A549 (cell line): ENCODE data around the gene AKAP8L. TPM values are rescaled to one million over a fixed set of nuclear protein-coding genes. Genes with fewer than 3 reads are reported as not detected.
"Not testable (repeated sequence)": the region's sequence is repeated elsewhere in the genome, so short reads cannot be mapped to it uniquely, and the experiment has no call there.

Source experiments
- ATAC-seq, 2 experiments: fragments of 200-7000 bp in 1 of 2; fragments of >200 bp in 1 of 2; cut with Nextera tagmentation in 1 of 2; cut with Tn5 transposase in 1 of 2; 3 replicates each; pipeline versions ENCODE4 v1.8.0 to v1.9.1; 2018 to 2020; ENCODE audit warnings: mild to moderate bottlenecking in 1 of 2, moderate library complexity in 1 of 2
- CTCF ChIA-PET: fragments of 300-600 bp; sonication (Branson Sonifier 250); formaldehyde crosslinking; extraction: SDS; loops from one replicate; lab custom pipeline; 2021; ENCODE audit warnings: antibody characterized with exemption, inconsistent platforms; lab: Yijun Ruan, JAX
- POLR2A ChIA-PET: fragments of 350-600 bp; formaldehyde crosslinking; extraction: SDS; loops from one replicate; lab custom pipeline; 2021; ENCODE audit warnings: antibody characterized with exemption, inconsistent platforms; lab: Yijun Ruan, JAX
- DNase-seq, 2 experiments: peaks; one replicate each; pipeline versions ENCODE4 v3.0.0 to v3.0.0-alpha.2; 2011 to 2016; ENCODE audit warnings: low read depth in 1 of 2, low spot score in 1 of 2
- FAIRE-seq: peaks from 2 replicates; lab custom pipeline; 2011; peaks lifted over from hg19 to GRCh38; lab: Jason Lieb, UNC
- H3K27ac ChIP-seq, 2 experiments: fragments of >200 bp; sonication (Bioruptor Twin); formaldehyde crosslinking; 3 replicates each; pipeline ENCODE4 v1.5.1; 2016 to 2017
- H3K4me1 ChIP-seq: fragments of >200 bp; sonication (Bioruptor Twin); formaldehyde crosslinking; 3 replicates; pipeline ENCODE4 v1.6.1; 2016
- H3K4me2 ChIP-seq: fragments of >200 bp; sonication (Bioruptor Twin); formaldehyde crosslinking; 3 replicates; pipeline ENCODE4 v1.6.1; 2016
- H3K4me3 ChIP-seq: fragments of >200 bp; sonication (Bioruptor Twin); formaldehyde crosslinking; 3 replicates; pipeline ENCODE4 v1.5.1; 2016
- H3K9me3 ChIP-seq: fragments of >200 bp; sonication (Bioruptor Twin); formaldehyde crosslinking; 3 replicates; pipeline ENCODE4 v1.6.1; 2016
- CBX8 ChIP-seq: fragments of 200-600 bp; sonication (generic); IDR thresholded peaks from 2 replicates; pipeline ENCODE4 v1.6.1; 2016
- CHD4 ChIP-seq: fragments of 200-600 bp; sonication (generic); IDR thresholded peaks from 2 replicates; pipeline ENCODE4 v1.6.1; 2016; ENCODE audit warnings: antibody characterized with exemption, mild to moderate bottlenecking, borderline replicate concordance
- EHMT2 ChIP-seq: fragments of 200-600 bp; sonication (generic); IDR thresholded peaks from 2 replicates; pipeline ENCODE4 v1.6.1; 2016; ENCODE audit warnings: antibody characterized with exemption, low read depth, mild to moderate bottlenecking, moderate library complexity
- EP300 ChIP-seq, 2 experiments: fragments of >200 bp; sonication (Bioruptor Twin); formaldehyde crosslinking; IDR thresholded peaks; 2 replicates in 1 of 2; 3 replicates in 1 of 2; pipeline ENCODE4 v1.6.1; 2016 to 2017
- FOSL2 ChIP-seq, 2 experiments: fragments of 450-650 bp in 1 of 2; fragments of >200 bp in 1 of 2; sonication (Bioruptor Twin) in 1 of 2; formaldehyde crosslinking; IDR thresholded peaks; 2 replicates each; pipeline versions ENCODE4 v1.5.0 to v1.6.1; 2016 to 2020; ENCODE audit warnings: mild to moderate bottlenecking in 1 of 2, moderate library complexity in 1 of 2
- FOXS1 ChIP-seq: fragments of 250-450 bp; sonication (Bioruptor Pico); IDR thresholded peaks from 2 replicates; pipeline ENCODE4 v1.5.0; 2020; ENCODE audit warnings: mild to moderate bottlenecking, moderate library complexity
- GATA3 ChIP-seq: IDR thresholded peaks from 2 replicates; pipeline ENCODE4 v1.6.1; 2012; ENCODE audit warnings: borderline replicate concordance
- HDAC2 ChIP-seq: fragments of 200-600 bp; sonication (generic); IDR thresholded peaks from 2 replicates; pipeline ENCODE4 v1.6.1; 2016
- HOXA7 ChIP-seq: fragments of 250-450 bp; sonication (Bioruptor Pico); IDR thresholded peaks from 2 replicates; pipeline ENCODE4 v1.5.0; 2020; ENCODE audit warnings: mild to moderate bottlenecking, moderate library complexity
- HOXB13 ChIP-seq: fragments of 250-450 bp; sonication (Bioruptor Pico); IDR thresholded peaks from 2 replicates; pipeline ENCODE4 v1.5.0; 2020; ENCODE audit warnings: low read depth, mild to moderate bottlenecking, moderate library complexity
- JUN ChIP-seq, 2 experiments: fragments of >200 bp; sonication (Bioruptor Twin); formaldehyde crosslinking; IDR thresholded peaks; 2 replicates in 1 of 2; 3 replicates in 1 of 2; pipeline ENCODE4 v1.6.1; 2016 to 2017
- JUNB ChIP-seq: fragments of >200 bp; sonication (Bioruptor Twin); formaldehyde crosslinking; IDR thresholded peaks from 2 replicates; pipeline ENCODE4 v1.6.1; 2016
- MAFK ChIP-seq: fragments of 450-650 bp; IDR thresholded peaks from 2 replicates; pipeline ENCODE4 v1.6.1; 2014; ENCODE audit not compliant: partially characterized antibody
- NR3C1 ChIP-seq: fragments of >200 bp; sonication (Bioruptor Twin); formaldehyde crosslinking; IDR thresholded peaks from 3 replicates; pipeline ENCODE4 v1.6.1; 2017
- PHF8 ChIP-seq: fragments of 200-600 bp; sonication (generic); IDR thresholded peaks from 2 replicates; pipeline ENCODE4 v1.6.1; 2016; ENCODE audit warnings: low read depth, mild to moderate bottlenecking, antibody characterized with exemption, moderate library complexity, borderline replicate concordance
- POLR2AphosphoS2 ChIP-seq: conservative IDR thresholded peaks from 2 replicates; pipeline ENCODE4 v1.6.1; 2012; ENCODE audit warnings: low read length, improper control_type of control experiment, inconsistent platforms
- RAD21 ChIP-seq, 2 experiments: fragments of >200 bp in 1 of 2; sonication (Bioruptor Twin) in 1 of 2; formaldehyde crosslinking in 1 of 2; IDR thresholded peaks in 1 of 2; conservative IDR thresholded peaks in 1 of 2; 2 replicates in 1 of 2; 3 replicates in 1 of 2; pipeline ENCODE4 v1.6.1; 2012 to 2018; ENCODE audit warnings: inconsistent platforms in 1 of 2
- RCOR1 ChIP-seq: fragments of 150-350 bp; IDR thresholded peaks from 2 replicates; pipeline ENCODE4 v1.6.1; 2014; ENCODE audit warnings: antibody characterized with exemption, low read length, low read depth
- RFX5 ChIP-seq: fragments of 450-650 bp; IDR thresholded peaks from 2 replicates; pipeline ENCODE4 v1.7.1; 2014; ENCODE audit warnings: antibody characterized with exemption, mild to moderate bottlenecking, moderate library complexity
- TFCP2L1 ChIP-seq: fragments of 250-450 bp; sonication (Bioruptor Pico); IDR thresholded peaks from 2 replicates; pipeline ENCODE4 v1.5.0; 2021; ENCODE audit warnings: mild to moderate bottlenecking
- TP53 ChIP-seq: fragments of 250-450 bp; sonication (Bioruptor Pico); IDR thresholded peaks from 2 replicates; pipeline ENCODE4 v1.5.0; 2021; ENCODE audit warnings: mild to moderate bottlenecking, moderate library complexity
- ZC3H11A ChIP-seq: fragments of 450-650 bp; IDR thresholded peaks from 2 replicates; pipeline ENCODE4 v1.6.1; 2014; ENCODE audit warnings: antibody characterized with exemption, mild to moderate bottlenecking
- WGBS: methylation state at CpG from one replicate; pipeline ENCODE4 v1.1.6; 2017; ENCODE audit errors: missing lambda C conversion rate; 5-methylcytosine and 5-hydroxymethylcytosine counted together
- polyA plus RNA-seq, 4 experiments: library from polyadenylated mRNA; depleted of rRNA in 3 of 4; stranded (reverse); fragments of >200 nt; fragmentation: RNase III in 1 of 4; extraction: RNeasy Plus Mini Kit Qiagen cat#74134 plus additional on column Dnase treatment in 1 of 4; gene quantifications; 2 replicates in 3 of 4; 3 replicates in 1 of 4; pipeline ENCODE4 v1.2.3, GENCODE V29; 2011 to 2017
- TF ChIP-seq, protein P1 (sequence below): fragments of >200 bp; sonication (Bioruptor Twin); formaldehyde crosslinking; IDR thresholded peaks from 2 replicates; pipeline ENCODE4 v1.6.1; 2016
- TF ChIP-seq, protein P2 (sequence below): IDR thresholded peaks from 2 replicates; pipeline ENCODE4 v1.6.1; 2012
- TF ChIP-seq, protein P3 (sequence below): IDR thresholded peaks from 2 replicates; pipeline ENCODE4 v1.6.1; 2012; ENCODE audit warnings: low read depth, borderline replicate concordance
- TF ChIP-seq, protein P4 (sequence below): fragments of 150-350 bp; IDR thresholded peaks from 2 replicates; pipeline ENCODE4 v1.6.1; 2014; ENCODE audit warnings: low read depth, mild to moderate bottlenecking, low read length

Gene AKAP8L
- polyA plus RNA-seq, 2 of the 4 experiments (the other 2 are of a cell fraction): 28.4 to 42.9 TPM

DNA sequence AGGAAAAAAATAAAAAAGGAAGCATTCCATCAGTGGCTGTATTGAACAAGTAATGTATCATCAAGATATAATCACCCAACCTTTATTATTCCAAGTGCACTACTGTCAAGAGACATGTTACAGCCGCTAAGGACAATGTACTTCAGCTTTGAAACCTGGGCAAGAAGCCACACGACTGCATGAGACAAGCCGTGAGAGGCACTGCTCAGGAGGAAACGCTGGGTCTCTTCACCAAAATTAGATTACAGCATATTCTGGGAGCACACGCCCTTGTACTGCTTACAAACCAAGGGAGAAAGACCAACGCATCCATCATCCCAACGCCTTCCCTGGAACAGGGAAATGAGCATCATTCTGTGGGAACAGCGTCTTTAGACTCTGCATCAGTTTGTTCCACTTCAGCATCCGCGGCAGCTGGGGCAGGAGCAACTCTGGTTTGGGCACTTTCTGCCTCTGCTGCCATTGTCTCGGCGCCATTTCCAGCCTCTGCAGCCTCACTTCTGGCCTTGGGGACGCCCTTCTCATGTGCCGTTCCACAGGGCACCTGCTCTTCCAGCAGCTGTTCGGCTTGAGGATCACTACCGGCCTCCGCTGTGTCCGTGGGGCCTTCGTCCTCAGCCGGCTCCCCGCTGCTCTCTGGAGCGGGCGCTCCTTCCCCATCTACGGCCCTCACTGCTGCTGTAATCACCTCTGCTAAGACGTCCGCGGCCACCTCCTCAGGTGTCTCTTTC lies 64.1 kb downstream of the AKAP8L start (continued):
- TF ChIP-seq, protein P1, sequence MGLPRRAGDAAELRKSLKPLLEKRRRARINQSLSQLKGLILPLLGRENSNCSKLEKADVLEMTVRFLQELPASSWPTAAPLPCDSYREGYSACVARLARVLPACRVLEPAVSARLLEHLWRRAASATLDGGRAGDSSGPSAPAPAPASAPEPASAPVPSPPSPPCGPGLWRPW: no peak
- TF ChIP-seq NR3C1: no peak
- no peak for TF ChIP-seq MAFK
- TF ChIP-seq POLR2AphosphoS2: no peak

DNA sequence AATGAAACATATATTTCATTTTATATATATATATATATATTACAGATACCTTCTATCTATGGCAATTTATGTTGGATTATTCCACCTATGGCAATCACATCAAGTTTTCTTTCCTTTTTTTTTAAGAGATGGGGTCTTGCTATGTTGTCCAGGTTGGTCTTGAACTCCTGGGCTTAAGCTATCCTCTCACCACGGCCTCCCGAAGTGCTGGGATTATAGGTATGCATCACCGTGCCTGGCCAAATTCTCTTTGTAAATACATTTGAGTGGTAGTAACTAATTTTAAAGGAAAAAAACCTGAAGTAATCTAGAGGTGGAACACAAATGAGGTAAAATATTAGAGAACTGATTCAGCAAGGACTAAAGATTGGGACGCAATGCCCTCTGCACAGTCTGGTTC lies 64.9 kb downstream of the AKAP8L start:
- Histone ChIP-seq H3K4me2 (no peak overlapping the region), H3K9me3 (no peaks in the 10 kb centered on the region), H3K27ac (no peak overlapping the region), H3K4me3 (no peak overlapping the region), H3K4me1 (peaks cover 4% of the 10 kb centered on the region)
- TF ChIP-seq EP300 (IDR thresholded peaks at IDR 0.05) (no peak), HOXB13 (CRISPR knock-in tag) (no peak), POLR2AphosphoS2 (no peak), GATA3 (no peak), JUNB (no peak), JUN (IDR thresholded peaks at IDR 0.05) (no peak), MAFK (no peak), CBX8 (no peak), HDAC2 (no peak), RAD21 (conservative IDR thresholded peaks at IDR 0.05 in 1 of 2, IDR thresholded peaks at IDR 0.05 in 1 of 2) (no peak), EHMT2 (no peak), TFCP2L1 (CRISPR knock-in tag) (no peak), CHD4 (no peak)
- TF ChIP-seq, protein P2, sequence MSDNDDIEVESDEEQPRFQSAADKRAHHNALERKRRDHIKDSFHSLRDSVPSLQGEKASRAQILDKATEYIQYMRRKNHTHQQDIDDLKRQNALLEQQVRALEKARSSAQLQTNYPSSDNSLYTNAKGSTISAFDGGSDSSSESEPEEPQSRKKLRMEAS: no peak
- TF ChIP-seq, protein P3, sequence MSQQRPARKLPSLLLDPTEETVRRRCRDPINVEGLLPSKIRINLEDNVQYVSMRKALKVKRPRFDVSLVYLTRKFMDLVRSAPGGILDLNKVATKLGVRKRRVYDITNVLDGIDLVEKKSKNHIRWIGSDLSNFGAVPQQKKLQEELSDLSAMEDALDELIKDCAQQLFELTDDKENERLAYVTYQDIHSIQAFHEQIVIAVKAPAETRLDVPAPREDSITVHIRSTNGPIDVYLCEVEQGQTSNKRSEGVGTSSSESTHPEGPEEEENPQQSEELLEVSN: no peak
- CTCF ChIA-PET: interaction anchor here (0.6 kb wide), 1 partner anchor 1280 kb away, joined by 3 read pairs; no protein-coding TSS in a partner anchor
- ATAC-seq: no peak
- DNase-seq: no peak
- no peak for FAIRE-seq
- POLR2A ChIA-PET: no interaction called here
- WGBS: 96% methylated on average over 4 of the region's 4 CpGs

DNA sequence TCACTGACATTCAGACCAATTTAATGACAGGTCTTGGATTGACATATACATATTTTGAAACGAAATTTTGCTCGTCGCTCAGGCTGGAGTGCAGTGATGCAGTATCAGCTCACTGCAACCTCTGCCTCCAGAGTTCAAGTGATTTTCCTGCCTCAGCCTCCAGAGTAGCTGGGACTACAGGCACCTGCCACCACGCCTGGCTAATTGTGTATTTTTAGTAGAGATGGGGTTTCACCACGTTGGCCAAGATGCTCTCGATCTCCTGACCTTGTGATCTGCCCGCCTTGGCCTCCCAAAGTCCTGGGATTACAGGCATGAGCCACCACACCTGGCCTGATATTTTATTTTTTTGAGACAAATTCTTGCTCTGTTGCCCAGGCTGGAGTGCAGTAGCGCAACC lies 66.3 kb downstream of the AKAP8L start:
- H3K27ac ChIP-seq, H3K4me1 ChIP-seq, CTCF ChIA-PET, DNase-seq, FAIRE-seq, ATAC-seq, H3K4me2 ChIP-seq, H3K9me3 ChIP-seq, H3K4me3 ChIP-seq: not testable (repeated sequence)
- POLR2A ChIA-PET: interaction anchor here (1.7 kb wide), 1 partner anchor 26 kb away, joined by 3 read pairs; no protein-coding TSS in a partner anchor
- WGBS: 89% methylated on average over 8 of the region's 8 CpGs

DNA sequence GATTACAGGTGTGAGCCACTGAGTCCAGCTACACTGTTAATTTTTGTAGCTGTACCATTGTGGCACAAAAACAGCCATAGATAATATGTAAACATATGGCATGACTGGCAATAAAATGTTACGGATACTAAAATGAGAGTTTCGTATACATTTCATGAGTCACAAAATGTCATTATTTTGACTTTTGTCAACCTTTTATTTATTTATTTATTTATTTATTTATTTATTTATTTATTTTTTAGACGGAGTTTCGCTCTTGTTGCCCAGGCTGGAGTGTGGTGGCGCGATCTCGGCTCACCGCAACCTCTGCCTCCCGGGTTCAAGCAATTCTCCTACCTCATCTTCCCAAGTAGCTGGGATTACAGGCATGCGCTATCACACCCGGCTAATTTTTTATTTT lies 77.5 kb downstream of the AKAP8L start:
- H3K4me1 ChIP-seq: not testable (repeated sequence)
- peak; percentile 77 for TF ChIP-seq ZC3H11A

DNA sequence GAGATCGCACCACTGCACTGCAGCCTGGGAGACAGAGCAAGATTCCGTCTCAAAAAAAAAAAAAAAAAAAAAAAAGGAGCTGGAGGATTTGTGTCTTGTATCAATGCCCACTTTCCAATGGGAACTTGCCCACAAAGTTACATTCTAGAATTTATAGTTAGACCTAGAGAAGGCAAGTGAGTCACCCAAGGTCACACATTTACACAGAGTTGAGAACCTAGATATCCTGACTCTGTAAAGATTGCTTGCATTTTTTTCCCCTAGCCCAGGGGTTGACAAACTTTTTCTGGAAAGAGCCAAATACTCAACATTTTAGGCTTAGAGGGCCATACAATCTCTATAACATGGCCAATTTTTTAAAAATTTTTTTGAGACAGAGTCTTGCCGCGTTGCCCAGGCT lies 78.7 kb downstream of the AKAP8L start:
- Histone ChIP-seq H3K4me1 (0 out of 3 replicates have a peak, but pooled peaks cover 4% of the 10 kb centered on the region), H3K27ac (no peak overlapping the region), H3K4me2 (no peak overlapping the region), H3K4me3 (no peak overlapping the region), H3K9me3 (no peaks in the 10 kb centered on the region)
- DNase-seq (no peak), FAIRE-seq (no peak), ATAC-seq (no peak)
- CTCF ChIA-PET: no interaction called here
- WGBS: 91% methylated on average over 4 of the region's 4 CpGs
- POLR2A ChIA-PET: interaction anchor here (0.7 kb wide), 1 partner anchor 57 kb away, joined by 3 read pairs; no protein-coding TSS in a partner anchor
- TF ChIP-seq PHF8 (no peak), ZC3H11A (no peak), RFX5 (no peak), HOXA7 (CRISPR knock-in tag) (no peak), MAFK (no peak), FOSL2 (IDR thresholded peaks at IDR 0.05) (no peak), FOSL2 (CRISPR knock-in tag; IDR thresholded peaks at IDR 0.05) (no peak), RCOR1 (no peak), TP53 (CRISPR knock-in tag) (no peak), FOXS1 (CRISPR knock-in tag) (no peak), CBX8 (no peak), NR3C1 (no peak)
- TF ChIP-seq, protein P4, sequence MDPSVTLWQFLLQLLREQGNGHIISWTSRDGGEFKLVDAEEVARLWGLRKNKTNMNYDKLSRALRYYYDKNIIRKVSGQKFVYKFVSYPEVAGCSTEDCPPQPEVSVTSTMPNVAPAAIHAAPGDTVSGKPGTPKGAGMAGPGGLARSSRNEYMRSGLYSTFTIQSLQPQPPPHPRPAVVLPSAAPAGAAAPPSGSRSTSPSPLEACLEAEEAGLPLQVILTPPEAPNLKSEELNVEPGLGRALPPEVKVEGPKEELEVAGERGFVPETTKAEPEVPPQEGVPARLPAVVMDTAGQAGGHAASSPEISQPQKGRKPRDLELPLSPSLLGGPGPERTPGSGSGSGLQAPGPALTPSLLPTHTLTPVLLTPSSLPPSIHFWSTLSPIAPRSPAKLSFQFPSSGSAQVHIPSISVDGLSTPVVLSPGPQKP: no peak
- TF ChIP-seq, protein P2: no peak

More for the DNA sequence above, 77.5 kb downstream of the AKAP8L start:
- CTCF ChIA-PET, H3K27ac ChIP-seq, H3K4me2 ChIP-seq, POLR2A ChIA-PET, H3K9me3 ChIP-seq, H3K4me3 ChIP-seq, DNase-seq, FAIRE-seq, ATAC-seq: not testable (repeated sequence)
- 92% methylated on average over 11 of the region's 11 CpGs for WGBS
